NCI-H69 (cell line): ENCODE results near the gene BSN.
A peak's percentile ranks its signal among the peaks of the same experiment; 100 is the strongest.

Experiments
- DNase-seq: peaks from one replicate; lab custom pipeline; 2025; lab: John Stamatoyannopoulos, UW

Gene BSN

DNA sequence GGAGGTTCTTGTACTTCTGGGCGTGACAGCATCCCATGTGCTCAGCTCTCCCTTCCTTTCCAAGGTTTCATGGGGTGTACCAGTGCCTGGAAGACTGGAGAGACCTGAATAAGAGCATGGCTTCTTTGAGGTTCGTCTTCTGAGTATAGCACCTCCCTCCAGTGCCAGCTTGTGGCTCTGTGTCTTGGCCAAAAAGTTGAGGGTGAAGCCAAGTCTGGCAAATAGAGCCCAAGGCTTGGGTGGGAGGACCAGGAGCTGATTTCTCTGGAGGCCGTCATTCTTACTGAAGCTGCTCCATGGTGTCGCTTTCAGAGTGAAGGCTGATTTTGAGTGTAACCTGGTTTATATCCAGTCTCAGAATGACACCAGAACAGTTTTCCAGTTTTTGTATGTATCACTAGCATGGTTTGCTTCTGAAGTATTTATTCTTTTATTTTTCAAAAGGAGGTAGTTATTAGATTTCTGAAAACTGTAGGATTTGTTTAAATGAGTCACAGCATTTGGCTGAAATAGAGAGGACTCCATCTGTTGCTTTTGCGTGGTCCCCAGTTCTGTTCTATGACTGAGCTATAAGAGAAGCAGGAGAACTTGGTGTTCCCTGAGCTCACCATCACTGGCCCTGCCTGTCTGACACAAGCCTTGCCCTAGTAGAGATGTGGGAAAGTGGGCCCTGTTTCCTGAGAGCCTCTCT is 47.2 kb downstream of the BSN start:
- DNase-seq, result no peak

DNA sequence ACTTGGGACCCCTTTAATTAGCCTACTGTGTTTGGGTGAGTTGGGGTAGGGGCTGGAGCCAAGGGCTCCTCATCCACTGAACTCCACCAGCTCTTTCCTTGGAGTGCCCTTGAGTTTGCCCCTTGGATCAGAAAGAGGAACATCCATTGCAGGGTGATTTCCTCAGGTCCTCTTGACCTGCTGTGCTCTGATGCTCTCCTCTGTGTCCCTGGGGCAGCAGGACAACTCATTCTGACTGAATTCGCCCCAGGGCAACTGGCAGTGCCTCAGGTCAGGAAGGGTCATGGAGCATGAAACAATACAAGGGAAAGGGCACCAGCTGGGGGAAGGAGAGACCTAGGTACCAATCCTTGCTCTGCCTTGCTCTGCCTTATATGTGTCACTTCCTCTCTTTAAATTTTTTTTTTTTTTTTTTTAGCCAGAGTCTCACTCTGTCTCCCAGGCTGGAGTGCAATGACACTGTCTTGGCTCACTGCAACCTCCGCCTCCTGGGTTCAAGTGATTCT is 47.8 kb downstream of the BSN start:
- DNase-seq, result no peak

DNA sequence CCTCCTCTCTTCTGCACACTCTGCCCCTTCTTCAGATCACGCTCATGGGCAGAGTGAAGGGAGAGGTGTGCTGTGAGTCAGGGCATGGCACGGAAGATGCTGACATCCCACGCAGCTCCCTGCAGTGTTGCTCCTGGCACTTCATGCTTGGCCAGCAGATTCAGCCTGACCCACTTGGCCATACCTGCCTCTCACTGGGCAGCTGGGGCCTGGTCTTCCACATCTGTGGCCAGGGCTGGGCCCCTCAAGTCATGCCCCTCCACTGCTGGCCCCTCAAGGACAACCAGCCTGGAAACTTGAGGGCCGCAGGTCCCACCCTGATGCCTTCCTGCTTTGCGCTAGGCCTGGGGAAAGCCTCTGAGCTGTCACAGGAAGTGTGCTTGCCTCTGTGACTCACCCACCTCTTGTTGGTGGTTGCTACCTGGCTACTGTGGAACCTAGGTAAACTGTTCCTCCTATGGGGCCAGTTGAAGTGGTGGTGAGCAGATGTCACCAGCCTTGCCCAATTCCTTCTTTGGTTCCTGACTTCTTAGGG is 48.7 kb downstream of the BSN start:
- DNase-seq, result peak; percentile 5

DNA sequence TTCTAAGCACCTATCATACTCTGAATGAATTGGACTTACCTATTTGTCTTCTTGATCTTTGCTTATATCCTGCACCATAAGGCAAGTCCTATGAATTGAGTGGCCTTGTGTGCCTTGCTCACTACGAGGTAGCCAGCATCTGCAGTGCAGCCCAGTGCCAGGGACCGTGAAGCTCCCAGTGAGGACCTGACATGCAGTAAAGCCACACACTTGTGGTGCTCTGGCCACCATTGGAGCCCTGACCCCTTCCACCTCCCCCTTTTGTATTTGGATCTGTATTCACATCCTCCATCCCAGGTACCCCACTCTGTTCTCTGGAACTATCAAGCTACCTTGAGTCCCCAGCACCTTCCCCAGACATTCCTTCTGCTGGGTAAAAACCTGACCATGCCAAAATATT is 52.1 kb downstream of the BSN start:
- peak; percentile 20 for DNase-seq

GRCh38 chr3:49607105-49607591 is 52.9 kb downstream of the BSN start:
- DNase-seq, result no peak

- no peak for DNase-seq
These were observed 53.5 kb downstream of the BSN start for GRCh38 chr3:49607796-49608195.

- DNase-seq, result no peak
These were observed 55.0 kb downstream of the BSN start for GRCh38 chr3:49609314-49609713.

GRCh38 chr3:49609815-49610214 is 55.5 kb downstream of the BSN start:
- no peak for DNase-seq

- no peak for DNase-seq
These were observed 56.5 kb downstream of the BSN start for GRCh38 chr3:49610666-49611280.

DNA sequence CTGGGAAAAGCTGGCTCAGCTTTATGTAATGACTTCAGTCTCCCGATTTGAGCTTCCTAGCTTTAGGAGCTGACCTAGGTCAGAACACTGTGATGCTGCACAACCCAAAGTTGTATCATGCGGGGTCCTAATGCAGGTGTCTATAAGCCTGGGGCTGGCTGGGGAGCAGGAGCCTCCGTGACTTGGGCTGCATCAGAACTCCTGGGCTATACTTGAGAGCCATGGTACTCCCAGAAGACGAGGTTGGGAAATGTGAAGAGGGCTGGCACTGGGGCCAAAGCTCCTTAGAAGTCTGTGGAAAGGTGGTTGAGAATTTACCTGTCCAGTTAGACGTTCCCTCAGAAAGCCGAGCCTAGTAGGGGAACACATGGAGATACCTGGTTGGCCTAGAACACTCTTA is 57.0 kb downstream of the BSN start:
- no peak for DNase-seq

- DNase-seq, result no peak
These were observed 57.4 kb downstream of the BSN start for GRCh38 chr3:49611719-49612118.

GRCh38 chr3:49614936-49615335 is 60.7 kb downstream of the BSN start:
- DNase-seq, result no peak

DNA sequence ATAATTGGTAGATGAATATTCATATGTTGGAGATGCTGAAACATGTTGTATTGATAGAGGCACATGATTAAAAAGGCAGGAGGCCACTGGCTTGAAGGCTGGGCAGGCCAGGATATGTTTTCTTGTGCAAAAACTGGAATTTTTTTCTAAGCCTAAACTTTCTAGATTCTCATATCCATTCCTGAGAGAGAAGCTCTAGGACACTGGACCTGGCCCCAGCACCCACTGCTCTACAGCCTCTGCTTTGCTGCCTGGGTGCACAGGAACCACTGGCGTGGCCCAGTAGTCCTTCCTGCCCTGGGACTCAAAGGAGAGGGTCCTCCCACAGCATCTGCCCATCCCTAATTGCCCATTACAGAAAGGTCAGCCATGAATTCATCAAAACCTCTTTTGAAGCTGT is 61.8 kb downstream of the BSN start:
- DNase-seq, result no peak

GRCh38 chr3:49616491-49616941 is 62.2 kb downstream of the BSN start:
- no peak for DNase-seq

GRCh38 chr3:49617390-49618013 is 63.2 kb downstream of the BSN start:
- DNase-seq, result no peak

- DNase-seq, result no peak
These were observed 64.1 kb downstream of the BSN start for GRCh38 chr3:49618412-49618811.

DNA sequence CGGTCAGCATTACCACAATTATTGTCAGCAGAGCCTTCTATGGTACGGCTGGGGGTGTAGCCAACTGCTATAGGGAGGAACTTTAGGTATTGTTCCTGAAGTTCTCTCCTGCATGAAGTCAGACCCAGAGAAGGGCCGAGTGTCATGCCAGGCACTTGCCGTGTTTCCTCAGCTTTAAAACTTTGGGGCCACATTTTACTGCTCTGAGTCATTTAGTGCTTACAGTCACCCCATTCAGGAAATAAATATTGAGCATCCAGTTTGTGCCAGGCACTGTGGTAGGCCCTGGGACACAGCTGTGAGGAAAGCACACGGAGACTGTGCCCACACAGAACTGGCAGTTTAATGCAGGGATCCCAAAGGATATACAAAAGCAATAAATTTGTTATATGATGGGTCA is 65.4 kb downstream of the BSN start:
- DNase-seq, result no peak

GRCh38 chr3:49620728-49621127 is 66.5 kb downstream of the BSN start:
- DNase-seq, result no peak

DNA sequence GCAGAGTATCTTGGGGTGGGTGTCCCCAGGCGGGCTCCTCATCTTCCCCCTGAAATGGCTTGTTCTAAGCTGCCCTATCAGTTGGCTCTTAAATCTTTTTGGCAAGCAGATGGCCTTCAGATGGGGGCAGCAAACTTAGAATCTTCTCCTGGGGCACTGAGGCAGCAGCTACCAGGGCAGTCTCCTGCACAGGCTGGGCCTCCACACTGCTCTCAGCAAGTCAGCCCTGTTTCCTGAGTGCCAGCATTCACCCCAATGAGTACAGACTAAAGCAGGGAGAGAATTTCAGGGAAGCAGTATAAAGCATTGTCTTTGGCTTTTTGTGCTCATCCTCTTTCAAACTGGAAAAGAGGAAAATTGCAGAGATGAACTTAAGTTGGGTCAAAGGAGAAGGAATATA is 68.8 kb downstream of the BSN start:
- DNase-seq, result no peak

DNA sequence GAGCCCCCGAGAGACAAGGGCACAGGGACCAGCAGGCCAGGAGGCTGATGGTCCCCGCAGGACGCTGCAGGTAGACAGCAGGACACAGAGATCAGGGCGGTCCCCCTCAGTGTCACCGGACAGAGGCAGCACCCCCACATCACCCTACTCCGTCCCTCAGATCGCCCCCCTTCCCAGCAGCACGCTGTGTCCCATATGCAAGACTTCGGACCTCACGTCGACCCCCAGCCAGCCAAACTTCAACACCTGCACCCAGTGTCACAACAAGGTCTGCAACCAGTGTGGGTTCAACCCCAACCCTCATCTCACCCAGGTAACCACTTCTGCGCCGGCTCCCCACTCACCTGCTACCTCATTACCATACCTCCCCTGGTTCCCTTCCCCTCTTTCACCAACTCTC is 70.8 kb downstream of the BSN start:
- no peak for DNase-seq

DNA sequence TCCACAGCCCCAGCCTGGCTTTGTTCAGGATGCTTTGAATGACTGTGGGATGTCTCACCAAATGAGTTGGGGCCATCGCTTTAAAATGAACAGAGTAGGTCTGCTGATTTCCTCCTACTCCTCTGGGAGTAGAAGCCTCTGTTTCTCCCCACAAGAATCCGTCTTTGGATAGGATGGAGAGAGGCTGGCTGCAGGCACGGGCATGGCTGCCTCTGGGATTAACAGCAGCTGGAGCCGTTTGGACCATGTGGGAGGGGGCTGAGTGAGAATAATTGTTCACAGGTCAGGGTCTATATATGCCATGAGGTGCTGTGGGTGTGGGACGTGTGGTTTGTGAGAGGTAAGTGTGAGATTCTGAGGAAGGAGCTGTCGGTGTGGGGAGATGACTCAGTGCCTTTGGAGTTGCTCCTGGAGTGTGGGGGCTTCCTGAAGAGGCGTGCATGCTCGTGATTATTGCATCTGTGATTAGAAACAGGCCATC is 71.9 kb downstream of the BSN start:
- DNase-seq, result no peak

DNA sequence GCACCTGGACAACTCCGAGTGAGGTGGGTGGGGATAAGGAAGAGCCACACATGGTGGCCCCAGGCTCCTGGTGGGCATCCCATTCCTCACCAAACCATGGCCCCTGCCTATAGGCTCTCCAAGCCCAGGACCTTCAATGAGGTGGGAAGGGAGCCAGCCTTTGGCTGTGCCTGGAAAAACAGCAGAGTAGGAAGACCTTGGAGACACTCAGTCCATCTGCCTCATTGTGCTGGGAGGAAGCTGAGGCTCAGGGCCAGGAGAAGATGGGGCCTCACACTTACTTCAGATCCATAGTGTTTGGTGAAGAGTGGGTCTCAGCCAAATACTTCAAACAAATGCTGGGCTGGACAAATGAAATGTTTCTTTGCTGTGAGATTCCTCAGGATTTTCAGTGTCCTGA is 72.5 kb downstream of the BSN start:
- no peak for DNase-seq

DNA sequence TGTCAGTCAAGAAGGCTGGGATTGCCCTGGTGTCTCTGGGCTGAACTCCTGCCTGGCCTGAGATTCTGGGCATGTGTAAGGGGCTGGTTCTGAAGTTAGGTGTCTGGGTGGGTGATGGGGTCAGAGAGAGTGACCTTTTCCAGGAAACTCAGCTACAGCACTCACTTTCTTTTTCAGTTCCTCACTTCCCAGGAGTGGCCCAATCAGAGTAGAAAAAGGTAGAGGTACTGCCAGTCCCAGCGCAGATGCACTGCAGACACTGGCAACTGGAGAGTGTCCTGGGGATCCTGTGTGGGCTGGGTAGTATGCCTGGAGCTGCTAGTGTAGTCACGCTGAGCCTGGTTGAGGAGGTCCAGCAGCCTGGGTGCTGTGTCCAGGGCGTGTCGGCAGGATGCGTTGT is 73.4 kb downstream of the BSN start:
- no peak for DNase-seq
